Measurements from ENCODE around the gene AQP12B.
"Not testable (repeated sequence)": the region's sequence is repeated elsewhere in the genome, so short reads cannot be mapped to it uniquely, and the experiment has no call there.

Gene AQP12B

GRCh38 chr2:240663546-240664190, 19.0 kb downstream of the AQP12B start:
- Histone ChIP-seq H3K27me3 (ENCODE audit: insufficient read depth, low read length, poor library complexity) (peaks cover 6% of the 10 kb centered on the region), H3K4me1 (ENCODE audit: insufficient read depth, low read length) (no peaks in the 10 kb centered on the region), H3K27ac (ENCODE audit: low read length) (no peak overlapping the region), H3K4me3 (ENCODE audit: low read depth in 1 of 2, low read length in 2 of 2) (no peak overlapping the region), H3K4me2 (ENCODE audit: insufficient read depth, low read length) (no peak overlapping the region), H4K20me1 (ENCODE audit: insufficient read depth, low read length) (no peaks in the 10 kb centered on the region), H3K9ac (ENCODE audit: low read depth, low read length) (no peak overlapping the region), H2AFZ (ENCODE audit: low read depth, low read length) (no peak overlapping the region), H3K79me2 (ENCODE audit: insufficient read depth, low read length) (no peaks in the 10 kb centered on the region), H3K36me3 (ENCODE audit: insufficient read depth, low read length) (no peaks in the 10 kb centered on the region), H3K9me3 (ENCODE audit: insufficient read depth, low read length, severe bottlenecking) (peaks cover 3% of the 10 kb centered on the region)
- ATAC-seq (ENCODE audit: insufficient read depth, low read depth) (no peak), DNase-seq (no peak)
- no peak for TF ChIP-seq EZH2 (IDR thresholded peaks at IDR 0.05; ENCODE audit: borderline replicate concordance, low read depth, low read length, severe bottlenecking)
- no peak for TF ChIP-seq CTCF (IDR thresholded peaks at IDR 0.05; ENCODE audit: borderline replicate concordance, extremely low read depth, low read length, poor library complexity, severe bottlenecking)

- H3K4me2 ChIP-seq (ENCODE audit: insufficient read depth, low read length): no peak overlapping the region
- no peaks in the 10 kb centered on the region for H3K36me3 ChIP-seq (ENCODE audit: insufficient read depth, low read length)
- H4K20me1 ChIP-seq (ENCODE audit: insufficient read depth, low read length): no peaks in the 10 kb centered on the region
- H3K9ac ChIP-seq (ENCODE audit: low read depth, low read length): no peak overlapping the region
- H3K27ac ChIP-seq (ENCODE audit: low read length): no peak overlapping the region
- DNase-seq (no peak), ATAC-seq (ENCODE audit: insufficient read depth, low read depth) (no peak)
- H3K4me3 ChIP-seq (ENCODE audit: low read depth in 1 of 2, low read length in 2 of 2): no peak overlapping the region
- H3K4me1 ChIP-seq (ENCODE audit: insufficient read depth, low read length): no peaks in the 10 kb centered on the region
- TF ChIP-seq EZH2 (IDR thresholded peaks at IDR 0.05; ENCODE audit: borderline replicate concordance, low read depth, low read length, severe bottlenecking): no peak
- TF ChIP-seq CTCF (IDR thresholded peaks at IDR 0.05; ENCODE audit: borderline replicate concordance, extremely low read depth, low read length, poor library complexity, severe bottlenecking): no peak
- peaks cover 3% of the 10 kb centered on the region for H3K9me3 ChIP-seq (ENCODE audit: insufficient read depth, low read length, severe bottlenecking)
- peaks cover 6% of the 10 kb centered on the region for H3K27me3 ChIP-seq (ENCODE audit: insufficient read depth, low read length, poor library complexity)
- no peaks in the 10 kb centered on the region for H3K79me2 ChIP-seq (ENCODE audit: insufficient read depth, low read length)
- no peak overlapping the region for H2AFZ ChIP-seq (ENCODE audit: low read depth, low read length)
Observed at GRCh38 chr2:240662681-240663080, 20.0 kb downstream of the AQP12B start.

- H2AFZ ChIP-seq (ENCODE audit: low read depth, low read length); H4K20me1 ChIP-seq (ENCODE audit: insufficient read depth, low read length); H3K79me2 ChIP-seq (ENCODE audit: insufficient read depth, low read length); H3K9ac ChIP-seq (ENCODE audit: low read depth, low read length); H3K4me1 ChIP-seq (ENCODE audit: insufficient read depth, low read length); H3K4me3 ChIP-seq (ENCODE audit: low read depth in 1 of 2, low read length in 2 of 2); H3K27ac ChIP-seq (ENCODE audit: low read length); H3K4me2 ChIP-seq (ENCODE audit: insufficient read depth, low read length); H3K36me3 ChIP-seq (ENCODE audit: insufficient read depth, low read length); DNase-seq; H3K9me3 ChIP-seq (ENCODE audit: insufficient read depth, low read length, severe bottlenecking); ATAC-seq (ENCODE audit: insufficient read depth, low read depth): not testable (repeated sequence)
- peaks cover 20% of the 10 kb centered on the region for H3K27me3 ChIP-seq (ENCODE audit: insufficient read depth, low read length, poor library complexity)
Observed at GRCh38 chr2:240659883-240660282, 22.8 kb downstream of the AQP12B start.

GRCh38 chr2:240655931-240656886, 26.5 kb downstream of the AQP12B start:
- no peak for DNase-seq
- ATAC-seq (ENCODE audit: insufficient read depth, low read depth): no peak

More at GRCh38 chr2:240655931-240656886, 26.5 kb downstream of the AQP12B start:
- no peak overlapping the region for H3K27ac ChIP-seq (ENCODE audit: low read length)
- no peaks in the 10 kb centered on the region for H3K79me2 ChIP-seq (ENCODE audit: insufficient read depth, low read length)
- no peak overlapping the region for H2AFZ ChIP-seq (ENCODE audit: low read depth, low read length)
- no peaks in the 10 kb centered on the region for H3K36me3 ChIP-seq (ENCODE audit: insufficient read depth, low read length)
- no peak overlapping the region for H3K4me2 ChIP-seq (ENCODE audit: insufficient read depth, low read length)
- no peak for TF ChIP-seq CTCF (IDR thresholded peaks at IDR 0.05; ENCODE audit: borderline replicate concordance, extremely low read depth, low read length, poor library complexity, severe bottlenecking)
- TF ChIP-seq EZH2 (IDR thresholded peaks at IDR 0.05; ENCODE audit: borderline replicate concordance, low read depth, low read length, severe bottlenecking): no peak
- no peak overlapping the region for H3K4me3 ChIP-seq (ENCODE audit: low read depth in 1 of 2, low read length in 2 of 2)
- H3K4me1 ChIP-seq (ENCODE audit: insufficient read depth, low read length): no peaks in the 10 kb centered on the region
- no peaks in the 10 kb centered on the region for H3K9me3 ChIP-seq (ENCODE audit: insufficient read depth, low read length, severe bottlenecking)
- H3K27me3 ChIP-seq (ENCODE audit: insufficient read depth, low read length, poor library complexity): peaks cover 17% of the 10 kb centered on the region
- no peak overlapping the region for H3K9ac ChIP-seq (ENCODE audit: low read depth, low read length)
- no peaks in the 10 kb centered on the region for H4K20me1 ChIP-seq (ENCODE audit: insufficient read depth, low read length)
